PC-9 (cell line): ENCODE data around the gene RB1.

Experiments
- EZH2 ChIP-seq: fragments of 200-600 bp; sonication (generic); IDR thresholded peaks from 2 replicates; pipeline ENCODE4 v1.8.0; 2017; ENCODE audit warnings: antibody characterized with exemption, low read depth
- TF ChIP-seq, protein P1 (sequence below): fragments of 200-600 bp; sonication (generic); conservative IDR thresholded peaks from 2 replicates; pipeline ENCODE4 v1.6.1; 2017; ENCODE audit warnings: mixed run types, antibody characterized with exemption, mild to moderate bottlenecking, moderate library complexity

DNA sequence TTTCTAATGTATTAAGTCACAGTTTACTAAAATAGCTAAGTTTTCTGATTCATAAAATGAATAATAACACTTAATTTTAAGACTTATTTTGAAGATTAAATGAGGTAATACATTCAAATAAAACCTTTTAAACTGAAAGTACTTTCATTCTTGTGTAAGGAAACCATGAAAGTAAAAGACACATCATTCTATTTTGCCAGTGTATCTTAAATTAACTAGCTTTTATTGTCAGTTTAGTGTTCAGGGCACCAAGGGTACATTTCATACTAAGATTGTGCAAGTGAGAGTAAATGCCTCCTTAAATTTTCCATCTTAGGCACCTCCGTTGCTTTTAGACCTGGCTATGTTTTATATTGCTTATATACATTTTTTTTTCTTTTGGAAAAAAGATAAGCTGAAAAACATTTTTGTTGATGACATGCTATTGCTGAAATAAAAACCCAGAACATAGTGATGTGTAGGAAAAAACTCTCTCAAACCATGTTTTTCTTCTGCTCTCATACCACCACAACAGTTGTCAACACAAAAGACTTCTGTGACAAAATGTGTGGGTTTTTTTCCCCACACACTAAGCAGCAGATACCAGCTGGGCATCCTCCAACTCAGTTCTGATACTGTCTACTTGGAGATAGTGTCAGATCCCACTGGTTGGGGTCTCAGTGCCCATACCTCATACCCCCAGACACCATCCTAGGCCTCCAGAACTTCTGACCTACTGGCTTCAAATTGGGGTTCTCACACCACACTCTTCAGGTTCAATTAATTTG lies 140.1 kb downstream of the RB1 start:
- TF ChIP-seq EZH2, result no peak
- TF ChIP-seq, protein P1, sequence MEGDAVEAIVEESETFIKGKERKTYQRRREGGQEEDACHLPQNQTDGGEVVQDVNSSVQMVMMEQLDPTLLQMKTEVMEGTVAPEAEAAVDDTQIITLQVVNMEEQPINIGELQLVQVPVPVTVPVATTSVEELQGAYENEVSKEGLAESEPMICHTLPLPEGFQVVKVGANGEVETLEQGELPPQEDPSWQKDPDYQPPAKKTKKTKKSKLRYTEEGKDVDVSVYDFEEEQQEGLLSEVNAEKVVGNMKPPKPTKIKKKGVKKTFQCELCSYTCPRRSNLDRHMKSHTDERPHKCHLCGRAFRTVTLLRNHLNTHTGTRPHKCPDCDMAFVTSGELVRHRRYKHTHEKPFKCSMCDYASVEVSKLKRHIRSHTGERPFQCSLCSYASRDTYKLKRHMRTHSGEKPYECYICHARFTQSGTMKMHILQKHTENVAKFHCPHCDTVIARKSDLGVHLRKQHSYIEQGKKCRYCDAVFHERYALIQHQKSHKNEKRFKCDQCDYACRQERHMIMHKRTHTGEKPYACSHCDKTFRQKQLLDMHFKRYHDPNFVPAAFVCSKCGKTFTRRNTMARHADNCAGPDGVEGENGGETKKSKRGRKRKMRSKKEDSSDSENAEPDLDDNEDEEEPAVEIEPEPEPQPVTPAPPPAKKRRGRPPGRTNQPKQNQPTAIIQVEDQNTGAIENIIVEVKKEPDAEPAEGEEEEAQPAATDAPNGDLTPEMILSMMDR, result no peak
